T-helper 22 cell (primary cell): ENCODE results near the gene ZNF282.

Experiments
- DNase-seq: peaks from one replicate; pipeline ENCODE4 v3.0.0-alpha.2; 2020; ENCODE audit warnings: low read depth

Gene ZNF282

DNA sequence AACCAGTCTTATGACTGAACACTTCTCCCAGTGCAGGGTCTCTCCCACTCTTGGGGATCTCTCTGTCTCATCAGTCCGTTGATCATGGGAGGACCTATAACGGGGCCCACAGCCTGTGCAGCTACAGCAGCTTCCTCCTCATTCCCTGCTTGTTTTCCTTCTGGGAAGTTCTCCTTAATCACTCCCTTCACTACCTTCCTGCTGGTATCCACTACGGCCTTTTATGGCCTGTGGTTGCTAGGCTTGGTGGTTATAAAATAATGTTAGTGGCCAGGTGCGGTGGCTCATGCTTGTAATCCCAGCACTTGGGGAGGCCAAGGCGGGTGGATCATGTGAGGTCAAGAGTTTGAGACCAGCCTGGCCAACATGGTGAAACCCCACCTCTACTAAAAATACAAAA lies 3.5 kb upstream of the ZNF282 start:
- DNase-seq, result no peak

DNA sequence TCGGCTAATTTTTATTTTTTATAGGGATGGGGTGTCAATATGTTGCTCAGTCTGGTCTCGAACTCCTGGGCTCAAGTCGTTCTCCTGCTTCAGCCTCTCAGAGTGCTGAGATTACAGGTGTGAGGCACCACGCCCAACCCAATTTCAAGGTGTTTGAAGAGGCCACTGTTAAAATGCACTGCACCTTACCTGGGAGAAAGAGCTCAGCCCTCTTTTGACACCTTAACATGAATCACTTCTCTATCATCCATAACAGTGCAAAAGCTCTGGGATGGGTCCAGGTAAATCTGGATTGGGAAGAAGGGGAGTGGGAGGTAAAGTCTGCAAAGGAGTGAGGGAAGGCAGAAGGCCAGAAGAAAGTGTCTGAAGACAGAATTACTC lies 557 bp upstream of the ZNF282 start:
- DNase-seq, result no peak

DNA sequence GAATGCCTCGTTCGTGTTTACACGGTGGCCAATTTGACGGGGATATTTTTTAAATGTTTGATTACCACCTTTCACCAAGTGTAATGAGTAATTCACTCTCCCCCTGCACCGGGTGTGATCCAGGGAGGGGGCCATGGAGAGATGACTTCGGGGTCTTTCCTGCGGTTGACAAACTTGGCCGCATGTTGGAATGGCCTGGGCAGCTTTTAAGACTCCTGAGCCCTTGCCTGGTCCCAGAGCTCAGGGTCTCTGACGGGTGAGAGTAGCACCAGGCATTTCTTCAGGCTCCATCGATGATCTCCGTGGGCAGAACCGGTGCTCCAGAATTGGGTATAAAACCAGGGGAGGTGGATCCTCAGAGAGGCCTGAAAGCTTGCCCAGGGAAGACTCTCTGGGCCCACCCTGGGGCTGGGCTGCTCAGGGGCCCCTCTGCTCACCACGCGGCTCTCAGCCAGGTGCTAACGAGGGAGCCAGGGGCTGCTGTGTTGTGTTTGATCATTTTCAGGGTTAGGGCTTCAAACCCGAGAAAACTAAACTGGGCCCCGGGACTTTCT lies 882 bp downstream of the ZNF282 start:
- DNase-seq, result no peak

DNA sequence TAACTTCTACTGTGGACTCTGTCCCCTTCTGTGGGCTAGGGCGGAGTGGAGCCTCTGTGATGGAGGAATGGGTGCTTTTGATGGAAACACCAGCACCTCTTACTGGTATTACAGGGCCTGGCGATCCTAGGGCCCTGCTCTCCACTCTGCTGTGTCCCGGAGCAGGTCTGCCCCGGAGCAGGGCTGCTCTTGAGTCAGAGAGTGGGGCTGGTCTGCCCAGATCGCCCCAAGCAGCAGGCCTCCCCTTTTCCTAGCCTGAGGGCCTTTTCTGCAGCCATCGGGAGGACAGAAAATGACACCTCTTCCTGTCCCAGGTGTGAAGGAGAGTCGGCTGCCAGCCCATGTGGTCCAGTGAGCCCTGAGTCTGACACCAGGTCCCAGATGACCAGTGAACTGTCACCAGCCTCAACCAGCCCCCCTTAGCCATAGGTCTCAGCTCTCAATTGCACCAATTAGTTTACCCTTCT lies 1.4 kb downstream of the ZNF282 start:
- DNase-seq, result no peak

DNA sequence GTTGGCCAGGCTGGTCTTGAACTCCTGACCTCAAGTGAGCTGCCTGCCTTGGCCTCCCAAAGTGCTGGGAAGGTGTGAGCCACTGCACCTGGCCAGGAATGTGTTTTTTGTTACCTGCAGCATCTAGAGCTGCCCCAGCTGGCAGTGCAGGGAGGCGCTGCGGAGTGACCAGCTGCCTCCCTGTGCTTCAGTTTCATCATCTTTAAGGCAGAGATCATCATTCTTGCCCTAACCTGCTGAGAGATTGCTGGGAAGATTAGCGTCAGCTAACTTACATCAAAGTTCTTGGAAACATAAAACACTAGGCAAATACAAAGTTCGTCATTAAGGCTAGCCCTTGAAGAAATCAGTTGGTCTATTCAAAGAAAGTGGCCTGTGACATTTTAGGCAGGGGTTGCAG lies 2.3 kb downstream of the ZNF282 start:
- no peak for DNase-seq

DNA sequence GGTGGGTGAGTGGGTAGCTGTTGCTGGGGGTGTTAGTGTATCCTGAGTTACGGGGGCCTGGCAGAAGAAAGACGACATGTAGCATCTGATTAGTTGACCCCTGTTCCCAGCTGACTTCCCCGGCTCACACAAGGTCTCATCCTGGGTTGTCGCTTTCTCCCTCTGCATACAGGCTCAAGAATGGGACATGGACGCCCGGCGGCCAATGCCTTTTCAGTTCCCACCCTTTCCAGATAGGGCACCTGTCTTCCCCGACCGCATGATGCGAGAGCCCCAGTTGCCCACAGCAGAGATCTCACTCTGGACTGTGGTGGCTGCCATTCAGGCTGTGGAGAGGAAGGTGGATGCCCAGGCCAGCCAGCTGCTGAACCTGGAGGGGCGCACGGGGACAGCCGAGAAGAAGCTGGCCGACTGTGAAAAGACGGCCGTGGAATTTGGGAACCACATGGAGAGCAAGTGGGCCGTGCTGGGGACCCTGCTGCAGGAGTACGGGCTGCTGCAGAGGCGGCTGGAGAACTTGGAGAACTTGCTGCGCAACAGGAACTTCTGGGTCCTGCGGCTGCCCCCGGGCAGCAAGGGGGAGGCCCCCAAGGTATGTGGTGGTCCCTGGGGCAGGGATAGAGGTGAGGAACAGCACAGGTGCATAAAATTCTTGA lies 2.9 kb downstream of the ZNF282 start:
- DNase-seq, result no peak

DNA sequence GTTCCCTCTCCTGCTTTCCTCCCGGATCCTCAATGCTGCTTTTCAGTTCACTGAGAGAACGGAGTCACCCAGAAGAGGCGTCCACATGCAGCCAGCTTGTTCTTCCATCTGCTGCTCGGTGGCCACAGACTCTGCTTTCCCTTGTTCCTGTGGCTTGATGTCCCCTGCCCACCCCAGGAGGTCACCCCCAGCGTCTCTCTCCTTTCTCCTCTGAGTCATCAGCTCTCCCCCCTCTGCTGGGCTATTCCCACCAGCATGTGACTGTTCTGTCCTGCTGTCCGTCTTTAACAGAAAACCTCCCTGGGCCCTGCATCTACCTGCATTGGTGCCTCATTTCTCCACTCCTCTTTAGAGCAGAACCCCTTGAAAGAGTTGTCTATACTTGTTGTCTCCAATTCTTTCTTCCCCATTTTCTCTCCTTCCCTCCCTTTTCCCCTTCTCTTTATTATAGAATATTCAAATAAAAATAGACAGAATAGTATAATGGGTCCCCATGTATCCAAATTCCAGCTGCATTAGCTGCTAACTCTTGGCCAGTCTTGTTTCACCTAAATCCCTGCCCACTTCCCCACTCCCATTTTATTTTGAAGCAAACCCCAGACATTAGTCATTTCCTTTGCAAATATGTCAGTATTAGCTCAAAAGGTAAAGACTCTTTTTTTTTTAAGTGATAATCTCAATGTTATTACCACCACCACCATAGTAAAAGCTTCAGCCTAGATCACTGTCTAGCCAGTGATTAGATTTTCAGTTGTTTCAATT lies 4.1 kb downstream of the ZNF282 start:
- DNase-seq, result no peak

DNA sequence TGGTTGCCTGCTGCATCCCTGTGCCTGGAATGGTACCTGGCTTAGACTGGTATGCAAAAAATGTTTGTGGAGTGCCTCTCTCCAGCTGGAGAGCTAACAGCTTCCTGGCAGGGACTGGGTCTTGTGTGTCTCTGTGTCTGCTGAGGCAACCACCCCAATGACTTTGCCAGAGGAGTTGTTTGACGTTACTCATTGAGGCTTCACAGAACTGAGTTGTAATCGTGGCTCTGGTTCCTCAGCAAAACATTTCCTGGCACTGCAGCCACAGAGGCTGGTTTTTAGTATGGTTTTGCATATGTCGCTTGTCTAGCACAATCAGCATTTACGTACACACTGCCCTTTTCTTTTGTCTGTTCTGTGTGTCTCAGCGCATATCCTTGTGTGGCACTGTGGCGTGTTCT lies 7.5 kb downstream of the ZNF282 start:
- no peak for DNase-seq

DNA sequence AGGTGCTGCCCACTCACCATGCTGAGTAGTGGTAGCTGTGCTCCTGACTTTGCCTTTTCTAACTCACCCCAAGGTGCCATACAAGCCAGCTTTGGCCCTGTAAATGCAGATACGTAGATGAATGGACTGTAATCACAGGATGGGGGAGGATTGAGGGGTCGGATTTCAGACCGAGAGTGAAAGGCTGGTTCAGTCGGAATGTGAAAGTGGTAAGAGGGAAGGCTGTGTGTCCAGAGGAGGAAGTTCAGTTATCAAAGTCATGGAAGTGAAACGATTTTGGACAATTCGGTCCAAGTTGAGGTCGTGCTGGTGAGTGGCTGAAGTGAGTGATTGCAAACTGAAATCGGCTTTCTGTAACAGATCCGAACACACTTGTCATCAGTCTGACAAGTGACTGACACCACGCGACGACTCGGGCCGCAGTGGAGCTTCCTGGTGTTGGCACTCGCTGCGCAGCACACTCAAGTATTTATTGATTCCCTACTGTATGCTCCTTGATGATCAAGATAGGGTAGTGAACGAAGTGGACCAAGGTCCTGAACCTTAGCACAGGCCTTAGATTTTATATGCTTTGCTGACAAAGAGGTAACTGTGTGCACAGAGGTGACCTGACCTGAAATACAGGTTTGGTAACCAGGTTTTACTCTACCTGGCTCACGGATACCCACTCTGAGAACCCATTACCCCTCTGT lies 10.5 kb downstream of the ZNF282 start:
- DNase-seq, result no peak

DNA sequence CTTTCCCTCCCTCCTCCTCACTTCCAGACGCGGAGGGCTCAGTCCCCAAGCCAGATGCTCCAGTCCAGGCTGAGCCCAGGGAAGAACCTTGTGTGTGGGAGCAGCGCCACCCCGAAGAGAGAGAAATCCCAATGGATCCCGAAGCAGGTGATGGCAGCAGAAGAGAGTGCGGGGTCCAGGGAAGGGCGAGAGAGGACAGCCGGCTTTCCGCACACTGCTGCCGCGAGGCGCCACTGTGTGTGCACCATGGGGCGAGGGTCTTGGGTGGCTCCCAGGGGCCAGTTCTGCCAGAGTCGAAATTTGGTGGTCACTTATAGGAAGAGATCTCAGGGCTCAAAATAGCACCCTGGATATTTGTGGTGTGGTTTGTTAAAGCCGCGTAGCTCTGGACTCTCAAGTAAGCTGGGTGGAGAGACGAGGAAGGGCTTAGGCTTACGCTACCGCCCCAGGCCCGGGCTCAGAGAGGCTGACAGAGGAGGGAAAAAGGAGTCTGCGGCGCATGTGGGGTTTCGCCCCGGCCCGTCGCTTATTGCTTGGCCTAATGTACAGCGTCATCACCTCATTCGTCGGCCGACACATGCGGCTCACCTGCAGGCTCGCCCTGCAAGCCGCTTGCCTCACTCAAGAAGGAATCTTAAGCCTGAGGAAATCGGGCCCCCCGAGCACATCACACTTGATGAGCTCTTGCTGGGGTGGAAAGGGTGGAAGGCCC lies 12.1 kb downstream of the ZNF282 start:
- no peak for DNase-seq

DNA sequence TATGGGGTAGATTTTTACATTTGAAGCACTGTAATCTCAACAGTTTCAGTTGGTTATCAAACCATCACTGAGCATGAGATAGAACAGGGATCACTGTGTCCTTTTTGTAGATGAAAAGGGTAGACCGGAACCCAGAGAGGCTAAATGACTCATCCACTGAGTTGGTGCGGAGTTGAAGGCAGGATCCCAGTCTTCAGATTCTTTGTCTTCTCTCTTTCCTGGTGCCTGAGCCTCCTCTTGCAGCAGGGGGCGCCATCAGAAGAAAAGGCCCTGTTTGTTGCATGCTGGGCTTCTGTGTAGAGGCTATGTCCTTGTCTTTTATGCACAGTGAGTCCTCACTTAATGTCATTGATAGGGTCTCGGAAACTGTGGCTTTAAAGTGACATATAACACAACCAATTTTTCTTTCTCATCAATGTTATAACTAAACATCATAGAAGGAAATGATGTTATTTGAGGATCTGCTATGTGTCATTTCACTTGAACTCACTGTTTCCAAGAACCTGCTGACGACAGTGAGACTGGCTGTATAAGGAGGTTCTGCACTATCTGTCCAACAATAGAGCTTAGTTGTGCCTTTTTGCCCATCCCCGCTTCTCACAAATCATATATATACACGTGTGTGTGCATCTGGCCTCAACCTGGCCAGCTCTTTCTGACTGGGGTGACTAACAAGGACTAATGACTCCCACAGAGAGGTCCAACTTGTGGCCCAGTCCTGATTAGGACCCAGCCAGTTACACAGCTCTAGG lies 14.3 kb downstream of the ZNF282 start:
- peak; percentile 20 for DNase-seq

DNA sequence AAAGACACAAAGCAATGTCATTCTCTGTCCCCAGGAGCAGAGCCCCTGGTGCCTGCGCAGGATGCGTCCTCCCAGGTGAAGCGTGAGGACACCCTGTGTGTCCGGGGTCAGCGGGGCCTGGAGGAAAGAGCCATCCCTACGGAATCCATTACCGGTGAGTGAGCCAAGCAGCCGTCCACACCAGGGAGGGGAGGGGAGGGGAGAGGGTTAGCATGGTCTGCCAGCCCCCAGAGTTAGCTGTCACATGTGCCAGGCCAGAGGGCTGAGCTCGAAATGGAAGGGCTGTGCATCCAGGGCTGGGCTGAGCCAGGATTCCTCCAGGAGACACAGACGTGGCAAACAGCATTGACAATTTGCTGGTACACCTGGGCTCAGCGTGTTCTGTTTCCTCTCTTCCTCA lies 15.2 kb downstream of the ZNF282 start:
- no peak for DNase-seq

DNA sequence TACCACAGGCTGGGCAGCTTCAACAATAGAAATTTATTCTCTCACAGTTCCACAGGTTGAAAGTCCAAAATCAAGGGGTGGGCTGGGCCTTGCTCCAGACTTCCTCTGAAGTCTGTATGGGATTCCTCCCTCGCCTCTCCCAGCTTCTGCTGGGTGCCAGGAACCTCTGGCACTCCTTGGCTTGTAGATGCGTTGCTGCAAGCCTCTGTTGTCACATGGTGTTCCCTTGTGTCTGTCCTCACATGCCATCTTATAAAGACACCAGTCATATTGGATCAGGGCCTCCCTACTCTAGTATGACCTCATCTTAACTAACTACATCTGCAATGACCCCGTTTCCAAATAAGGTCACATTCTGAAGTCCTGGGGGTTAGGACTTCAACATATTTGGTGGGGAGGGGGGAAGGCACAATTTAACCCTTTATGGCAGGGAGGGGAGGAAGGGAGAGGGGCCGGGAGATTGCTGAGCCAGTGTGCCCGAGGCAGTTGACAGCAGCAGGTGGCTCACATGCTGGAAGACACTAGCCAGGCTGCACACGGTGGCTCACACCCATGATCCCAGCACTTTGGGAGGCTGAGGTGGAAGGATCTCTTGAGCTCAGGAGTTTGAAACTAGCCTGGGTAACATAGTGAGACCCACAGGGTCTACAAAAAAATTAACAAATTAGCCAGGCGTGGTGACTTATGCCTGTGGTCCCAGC lies 18.8 kb downstream of the ZNF282 start:
- DNase-seq, result no peak

DNA sequence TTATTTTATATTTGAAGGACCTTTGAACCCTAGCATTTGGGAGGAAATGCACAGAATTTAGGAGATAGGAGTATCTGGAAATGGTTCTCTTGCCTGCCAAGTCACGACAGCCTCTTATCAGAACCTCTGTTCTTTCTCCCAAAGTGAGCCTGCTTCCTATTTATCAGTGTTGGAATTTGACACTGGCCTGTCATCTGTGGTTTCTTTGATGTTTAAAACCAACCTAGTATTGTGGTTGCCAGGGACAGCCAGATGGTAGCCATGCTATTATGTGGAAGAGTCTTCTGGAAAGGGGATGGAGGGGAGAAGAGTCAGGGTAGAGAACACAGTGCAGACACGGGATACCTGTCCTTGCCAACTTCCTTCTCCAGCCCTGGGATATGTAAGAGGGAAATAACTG lies 21.1 kb downstream of the ZNF282 start:
- no peak for DNase-seq

DNA sequence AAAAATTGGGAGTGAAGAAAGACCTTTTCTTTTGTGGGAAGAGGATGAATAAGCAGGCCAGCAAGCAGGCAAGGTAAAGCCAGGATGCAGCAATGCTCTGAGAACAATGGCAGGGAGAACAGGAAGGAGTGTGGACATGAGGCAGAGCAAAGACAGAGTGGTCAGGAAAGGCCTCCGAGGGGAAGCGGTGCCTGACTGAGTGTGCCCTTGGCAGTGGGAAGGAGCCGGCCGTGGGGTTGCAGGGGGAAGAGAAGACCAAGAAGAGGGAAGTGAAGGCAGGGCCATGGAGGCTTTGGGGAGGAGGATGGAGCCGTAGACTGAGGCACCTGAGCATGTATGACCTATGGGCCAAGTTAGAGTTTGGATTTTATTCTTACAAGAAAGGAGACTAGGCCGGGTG lies 22.2 kb downstream of the ZNF282 start:
- DNase-seq, result no peak

DNA sequence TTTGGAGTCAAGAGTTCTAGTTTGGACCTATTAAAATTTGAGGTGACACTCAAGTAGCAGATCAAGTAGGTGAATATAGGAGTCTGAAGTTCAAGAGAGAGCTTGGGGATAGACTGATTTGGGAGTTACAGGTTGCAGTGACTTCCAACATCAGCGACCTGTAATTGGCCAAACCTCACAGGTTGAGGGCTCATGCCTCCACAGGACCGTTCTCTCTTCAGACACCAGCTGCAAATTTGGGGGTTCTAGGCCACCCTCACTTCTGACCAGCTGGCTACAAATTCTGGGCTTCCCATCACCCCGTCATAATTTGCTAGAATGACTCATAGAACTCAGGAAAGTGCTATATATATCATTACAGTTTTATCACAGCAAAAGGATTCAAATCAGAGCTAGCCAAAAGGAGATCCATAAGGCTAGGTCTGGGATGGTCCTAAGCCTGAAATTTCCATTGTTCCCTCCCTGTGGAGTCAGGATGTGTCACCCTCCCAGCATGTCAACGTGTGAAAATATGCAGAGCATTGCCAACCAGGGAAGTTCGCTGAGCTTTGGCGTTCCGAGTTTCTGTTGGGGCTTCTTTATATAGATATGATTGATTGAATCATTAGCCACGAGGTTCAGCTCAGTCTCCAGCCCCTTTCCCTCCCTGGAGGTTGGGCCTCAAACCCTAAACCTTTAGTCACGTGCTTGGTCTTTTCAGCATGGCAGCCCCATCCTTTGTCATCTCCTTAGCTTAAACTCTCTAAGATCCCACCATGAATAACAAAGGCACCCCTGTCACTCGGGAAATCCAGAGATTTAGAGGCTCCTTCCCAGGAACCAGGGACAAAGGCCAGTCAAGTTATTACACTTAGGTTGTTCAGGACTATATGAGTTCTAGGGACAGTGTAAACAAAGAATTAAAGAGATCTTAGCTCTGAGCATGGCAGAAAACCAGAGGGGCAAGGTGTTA lies 23.4 kb downstream of the ZNF282 start:
- DNase-seq, result no peak

DNA sequence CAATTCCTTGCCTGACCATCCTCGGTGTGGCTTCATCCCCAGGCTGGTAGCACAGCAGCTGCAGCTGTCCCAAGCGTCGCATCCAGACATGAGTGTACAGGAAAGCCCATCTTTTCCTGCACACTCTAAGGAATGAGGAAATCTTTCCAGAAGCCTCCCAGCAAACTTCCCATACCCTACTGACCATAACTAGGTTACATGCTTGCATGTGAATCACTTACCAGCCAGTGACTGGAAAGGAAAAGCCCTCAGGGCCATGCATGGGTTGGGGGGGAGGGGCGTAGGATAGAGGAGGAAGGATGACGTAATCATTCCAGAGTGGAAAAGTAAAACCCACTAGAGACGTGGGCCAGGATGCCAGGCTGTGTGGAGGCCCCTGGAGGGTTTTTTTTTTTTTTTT lies 25.2 kb downstream of the ZNF282 start:
- DNase-seq, result no peak

DNA sequence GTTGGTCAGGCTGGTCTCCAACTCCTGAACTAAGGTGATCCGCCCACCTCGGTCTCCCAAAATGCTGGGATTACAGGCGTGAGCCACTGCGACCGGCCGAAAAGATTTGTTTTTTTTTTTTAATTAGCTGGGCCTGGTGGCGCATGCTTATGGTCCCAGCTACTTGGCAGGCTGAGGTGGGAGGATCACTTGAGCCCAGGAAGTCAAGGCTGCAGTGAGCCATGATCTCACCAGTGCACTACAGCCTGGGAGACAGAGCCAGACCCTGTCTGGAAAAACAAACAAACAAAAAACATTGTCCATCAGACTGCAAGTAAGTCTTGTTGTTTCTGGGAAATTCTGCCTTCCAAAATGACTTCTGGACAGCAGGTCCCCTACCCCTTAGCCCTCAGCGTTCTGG lies 27.8 kb downstream of the ZNF282 start:
- no peak for DNase-seq

DNA sequence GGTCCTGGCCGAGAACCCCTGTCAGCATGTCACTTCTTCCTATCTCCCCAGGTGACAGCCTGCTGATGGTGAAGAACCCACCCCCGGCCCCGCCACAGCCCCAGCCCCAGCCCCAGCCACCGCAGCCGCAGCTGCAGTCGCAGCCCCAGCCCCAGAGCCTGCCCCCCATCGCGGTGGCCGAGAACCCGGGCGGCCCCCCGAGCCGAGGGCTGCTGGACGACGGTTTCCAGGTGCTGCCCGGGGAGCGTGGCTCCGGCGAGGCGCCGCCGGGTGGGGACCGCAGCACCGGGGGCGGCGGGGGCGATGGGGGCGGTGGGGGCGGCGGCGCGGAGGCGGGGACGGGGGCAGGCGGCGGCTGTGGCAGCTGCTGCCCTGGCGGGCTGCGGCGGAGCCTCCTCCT lies 28.4 kb downstream of the ZNF282 start:
- DNase-seq, result no peak

DNA sequence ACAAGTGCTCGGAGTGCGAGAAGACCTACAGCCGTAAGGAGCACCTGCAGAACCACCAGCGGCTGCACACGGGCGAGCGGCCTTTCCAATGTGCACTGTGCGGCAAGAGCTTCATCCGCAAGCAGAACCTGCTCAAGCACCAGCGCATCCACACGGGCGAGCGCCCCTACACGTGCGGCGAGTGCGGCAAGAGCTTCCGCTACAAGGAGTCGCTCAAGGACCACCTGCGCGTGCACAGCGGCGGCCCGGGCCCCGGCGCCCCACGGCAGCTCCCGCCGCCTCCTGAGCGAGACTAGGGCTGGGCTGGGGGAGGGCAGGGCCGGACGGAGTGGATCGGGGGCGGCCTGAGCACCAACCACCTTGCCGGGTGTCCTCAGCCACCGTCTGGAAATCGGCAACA lies 29.0 kb downstream of the ZNF282 start:
- DNase-seq, result no peak
